GM08714 (cell line): Measurements from ENCODE around the gene BIVM.

Experiments used
- H3K4me3 ChIP-seq: fragments of 200-500 bp; sonication (Bioruptor generic); 2 replicates; pipeline ENCODE4 v1.5.1; 2014; ENCODE audit warnings: mild to moderate bottlenecking, low read length, inconsistent platforms
- ZNF274 ChIP-seq: IDR thresholded peaks from 2 replicates; pipeline ENCODE4 v1.6.1; 2012; ENCODE audit warnings: mild to moderate bottlenecking, low read depth, low read length

BIVM gene

GRCh38 chr13:102807699-102808098 lies 8.8 kb downstream of the BIVM start:
- no peak overlapping the region for H3K4me3 ChIP-seq
- no peak for TF ChIP-seq ZNF274

- H3K4me3 ChIP-seq = no peak overlapping the region
- TF ChIP-seq ZNF274 = no peak
These were observed 13.8 kb downstream of the BIVM start for GRCh38 chr13:102812611-102813287.

DNA sequence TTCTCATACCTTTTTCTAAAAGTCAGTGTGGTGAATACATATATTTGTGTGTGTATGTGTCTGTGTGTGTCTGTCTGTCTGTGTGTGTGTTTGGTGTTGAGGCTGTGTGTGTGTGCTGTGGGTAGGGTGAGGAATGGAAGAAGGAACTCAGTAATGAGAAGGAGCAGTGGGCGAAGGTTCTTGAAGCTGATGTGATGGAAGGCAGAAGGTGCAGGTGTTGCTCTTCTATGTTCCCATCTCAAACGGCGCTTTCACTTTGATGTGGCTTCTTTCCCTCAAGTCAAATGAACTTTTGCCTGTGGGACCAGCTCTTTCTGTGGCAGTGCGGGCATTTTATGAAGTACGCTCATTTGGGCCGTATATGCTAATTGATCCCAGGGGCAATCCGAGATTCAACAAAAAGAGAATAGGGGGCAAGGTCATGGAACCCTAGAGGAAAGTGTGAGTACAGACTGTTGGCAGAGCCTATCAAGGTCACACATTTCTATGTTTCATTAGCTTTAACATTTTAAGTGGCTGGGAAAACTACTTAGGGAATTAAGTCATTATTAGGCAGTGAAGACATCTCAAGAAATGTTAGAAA lies 15.2 kb downstream of the BIVM start:
- no peak for TF ChIP-seq ZNF274
- H3K4me3 ChIP-seq = no peak overlapping the region

- no peak for TF ChIP-seq ZNF274
- H3K4me3 ChIP-seq = no peak overlapping the region
These were observed 15.9 kb downstream of the BIVM start for GRCh38 chr13:102814793-102815192.

- H3K4me3 ChIP-seq = no peak overlapping the region
- no peak for TF ChIP-seq ZNF274
These were observed 16.9 kb downstream of the BIVM start for GRCh38 chr13:102815788-102816187.

DNA sequence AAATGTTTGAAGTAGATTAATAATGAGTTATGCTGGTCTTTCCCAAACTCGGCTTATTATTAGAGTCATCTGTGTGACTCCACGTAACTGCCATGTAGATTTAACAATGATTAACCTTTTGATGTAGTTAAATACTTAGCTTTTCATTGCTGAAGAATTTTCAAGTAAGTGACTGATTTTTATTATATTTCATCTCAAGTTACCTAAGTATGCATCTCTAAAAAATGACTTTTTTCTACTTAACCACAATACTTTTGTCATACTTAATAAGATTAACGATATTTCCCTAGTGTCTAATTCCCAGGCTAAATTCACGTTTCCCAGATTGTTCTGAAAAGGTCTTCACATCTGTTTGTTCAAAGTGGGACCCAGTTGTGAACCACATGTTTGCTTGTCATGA lies 17.8 kb downstream of the BIVM start:
- no peak for TF ChIP-seq ZNF274
- no peak overlapping the region for H3K4me3 ChIP-seq

- no peak for TF ChIP-seq ZNF274
These were observed 18.3 kb downstream of the BIVM start for GRCh38 chr13:102817241-102817640.

DNA sequence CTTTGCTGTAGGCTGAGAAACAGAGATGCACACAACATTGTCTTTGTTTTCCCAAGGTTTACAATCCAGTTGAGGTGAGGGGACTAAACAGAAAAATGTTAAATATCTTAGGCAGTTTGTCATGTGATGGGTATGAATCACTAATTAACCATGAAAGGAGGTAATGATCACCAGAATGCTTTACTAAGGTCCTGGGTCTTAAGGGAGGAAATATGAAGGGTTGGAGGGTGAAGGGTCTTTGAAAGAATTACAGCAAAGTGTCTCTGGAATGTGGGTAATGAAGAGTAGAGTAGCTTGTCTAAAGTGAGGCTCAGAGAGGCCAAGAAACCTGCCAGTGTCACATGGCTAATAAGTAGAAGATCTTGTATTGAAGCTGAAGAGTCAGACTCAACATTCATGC lies 19.0 kb downstream of the BIVM start:
- TF ChIP-seq ZNF274 = no peak
- H3K4me3 ChIP-seq = no peak overlapping the region

More at GRCh38 chr13:102817241-102817640, 18.3 kb downstream of the BIVM start:
- no peak overlapping the region for H3K4me3 ChIP-seq

DNA sequence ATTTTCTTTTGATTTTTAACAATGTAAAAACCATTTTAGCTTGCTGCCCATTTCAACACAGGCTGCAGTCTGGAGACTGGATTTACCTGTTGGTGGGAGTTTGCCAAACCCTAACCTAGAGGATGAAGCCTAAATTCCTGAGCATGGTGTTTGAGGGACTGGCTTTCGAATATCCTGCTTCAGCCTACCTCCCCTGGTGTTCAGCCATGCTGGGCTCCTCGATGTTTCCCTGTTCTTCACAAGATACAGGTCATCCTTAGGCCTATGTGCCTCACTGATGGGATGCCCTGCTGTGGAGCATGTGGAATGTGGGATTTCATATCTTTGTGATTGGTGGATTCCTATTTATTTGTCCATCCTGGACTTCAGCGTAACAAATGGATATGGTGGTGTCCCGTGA lies 26.5 kb downstream of the BIVM start:
- no peak overlapping the region for H3K4me3 ChIP-seq
- no peak for TF ChIP-seq ZNF274

GRCh38 chr13:102825921-102826706 lies 27.2 kb downstream of the BIVM start:
- no peak overlapping the region for H3K4me3 ChIP-seq
- TF ChIP-seq ZNF274 = no peak

DNA sequence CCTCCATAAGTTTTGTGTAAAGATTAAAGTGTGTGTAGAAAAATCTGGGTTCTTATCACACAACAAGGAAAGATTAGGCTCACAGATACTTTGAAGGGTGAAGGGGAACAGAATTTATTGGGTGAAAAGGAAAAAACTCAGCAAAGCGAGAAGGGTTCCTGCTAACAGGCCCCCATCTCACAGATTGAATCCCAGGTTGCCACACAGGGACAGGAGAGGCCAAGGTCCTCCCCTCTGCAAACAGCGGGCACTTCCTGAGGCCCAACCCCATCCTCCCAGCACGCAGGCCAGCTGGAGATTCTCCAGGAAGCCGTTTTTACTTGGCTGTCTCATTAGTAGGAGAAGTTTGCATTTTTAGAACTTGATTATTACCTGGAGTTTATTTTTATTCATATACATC lies 31.7 kb downstream of the BIVM start:
- TF ChIP-seq ZNF274 = no peak
- no peak overlapping the region for H3K4me3 ChIP-seq

GRCh38 chr13:102836471-102836870 lies 37.6 kb downstream of the BIVM start:
- H3K4me3 ChIP-seq = no peak overlapping the region
- no peak for TF ChIP-seq ZNF274

DNA sequence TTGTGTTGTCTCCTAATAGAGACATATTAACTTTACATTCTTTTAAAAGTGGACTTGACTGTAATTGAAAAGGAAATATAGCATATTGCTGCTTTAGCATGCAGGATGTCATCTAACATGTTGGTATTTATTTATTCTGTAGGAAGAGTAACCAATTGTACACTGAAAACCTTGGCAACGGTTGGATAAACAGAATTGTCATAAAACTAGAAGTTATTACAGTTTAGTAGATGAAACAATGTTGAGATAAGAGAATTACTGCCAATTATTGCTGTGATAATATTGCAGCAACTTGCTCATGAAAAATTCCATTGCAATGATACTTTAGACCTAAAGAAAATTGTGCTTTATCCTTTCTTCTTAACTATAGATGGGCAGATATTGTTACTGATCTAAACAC lies 39.4 kb downstream of the BIVM start:
- no peak overlapping the region for H3K4me3 ChIP-seq
- TF ChIP-seq ZNF274 = no peak

- no peak overlapping the region for H3K4me3 ChIP-seq
- no peak for TF ChIP-seq ZNF274
These were observed 40.1 kb downstream of the BIVM start for GRCh38 chr13:102838982-102839381.

GRCh38 chr13:102839462-102839861 lies 40.5 kb downstream of the BIVM start:
- TF ChIP-seq ZNF274 = no peak
- H3K4me3 ChIP-seq = no peak overlapping the region
